Hepatic stellate cell (primary cell): ENCODE measurements around the gene TRPV4.

Experiments
- DNase-seq: peaks from one replicate; pipeline ENCODE4 v3.0.0; 2011; ENCODE audit warnings: low spot score

TRPV4 gene

DNA sequence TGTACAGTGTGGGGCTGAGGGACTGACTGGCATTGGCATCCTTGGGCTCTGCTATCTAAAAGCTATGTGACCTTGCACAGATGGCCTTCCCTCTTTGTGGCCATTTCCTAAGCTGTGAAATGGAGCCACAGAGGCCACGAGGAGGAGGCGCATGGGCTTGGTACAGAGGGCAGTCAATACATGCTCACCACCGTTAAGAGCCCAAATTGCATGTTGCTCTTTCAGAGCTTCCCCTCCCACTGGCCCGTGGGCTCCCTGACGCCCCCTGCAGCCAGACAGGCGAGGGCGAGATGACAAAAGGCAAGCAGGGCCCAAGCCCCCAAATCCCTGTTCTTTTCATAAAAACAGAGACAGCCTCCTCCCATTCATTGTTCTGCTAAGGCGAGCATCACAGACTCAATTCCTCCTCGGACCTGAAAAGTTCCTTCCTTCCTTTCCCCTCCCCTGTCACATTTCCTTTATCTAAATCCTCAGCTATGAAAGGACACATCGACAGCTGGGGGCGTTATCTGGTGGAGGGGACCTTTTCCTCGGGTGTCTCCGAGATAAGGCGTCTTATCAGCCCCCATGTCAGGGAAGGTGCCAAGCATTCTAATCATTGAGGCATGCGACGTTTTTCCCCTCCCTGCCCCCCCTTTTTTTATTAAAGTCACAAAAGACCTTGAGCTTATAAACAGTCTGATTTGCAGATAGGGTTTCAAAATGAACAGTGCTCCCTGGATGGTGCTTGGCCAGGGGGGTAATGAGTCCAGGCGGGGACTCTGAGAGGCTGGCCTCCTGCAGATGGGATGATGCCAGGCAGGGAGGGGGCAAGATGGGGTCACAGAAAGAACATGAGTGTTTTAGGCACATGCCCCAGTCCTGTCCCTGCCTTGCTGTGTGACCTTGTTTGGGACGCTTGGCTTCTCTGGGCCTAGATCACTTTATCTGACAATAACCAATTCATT, 93.2 kb downstream of the TRPV4 start:
- no peak for DNase-seq

- peak; percentile 59 for DNase-seq
Measured at GRCh38 chr12:109738878-109739665, 94.1 kb downstream of the TRPV4 start.

DNA sequence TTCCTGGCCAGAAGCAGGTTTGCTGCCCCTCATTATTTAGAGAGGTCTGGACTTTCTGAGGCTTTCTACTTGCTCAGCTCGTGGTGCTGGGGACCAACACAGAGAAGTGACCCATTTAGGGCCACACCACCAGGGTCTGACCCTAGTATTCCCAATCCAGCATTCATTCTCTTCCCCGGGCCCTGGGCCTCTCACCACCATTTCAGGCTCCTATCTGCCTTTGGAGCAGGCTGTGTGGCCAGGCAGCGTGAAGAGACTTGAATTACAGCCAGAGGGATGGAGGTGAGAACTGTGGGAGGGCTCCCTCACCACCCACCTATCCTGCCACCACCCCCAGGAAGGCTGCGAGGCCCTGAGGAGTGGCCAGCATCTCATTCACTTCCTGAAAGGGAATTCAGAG, 95.0 kb downstream of the TRPV4 start:
- DNase-seq, result no peak

DNA sequence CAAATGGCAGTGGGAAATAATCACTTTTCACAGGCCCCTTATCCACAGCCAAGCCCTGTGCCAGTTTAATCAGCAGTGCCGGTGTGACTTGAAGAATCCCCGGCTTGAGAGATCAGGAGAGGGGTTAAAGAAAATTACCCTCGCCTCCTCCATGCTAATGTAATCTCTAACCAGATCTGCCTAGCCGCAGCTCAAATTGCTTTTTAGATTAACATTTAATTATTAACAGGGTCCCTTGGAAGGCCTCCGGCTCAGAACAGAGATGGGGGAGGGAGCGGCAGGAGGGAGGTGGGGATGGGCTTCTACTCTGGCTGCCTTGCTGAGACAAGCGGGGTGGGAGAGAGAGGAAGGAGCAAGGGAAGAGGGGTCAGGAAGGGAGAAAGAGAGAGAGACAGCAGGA, 95.6 kb downstream of the TRPV4 start:
- no peak for DNase-seq

DNA sequence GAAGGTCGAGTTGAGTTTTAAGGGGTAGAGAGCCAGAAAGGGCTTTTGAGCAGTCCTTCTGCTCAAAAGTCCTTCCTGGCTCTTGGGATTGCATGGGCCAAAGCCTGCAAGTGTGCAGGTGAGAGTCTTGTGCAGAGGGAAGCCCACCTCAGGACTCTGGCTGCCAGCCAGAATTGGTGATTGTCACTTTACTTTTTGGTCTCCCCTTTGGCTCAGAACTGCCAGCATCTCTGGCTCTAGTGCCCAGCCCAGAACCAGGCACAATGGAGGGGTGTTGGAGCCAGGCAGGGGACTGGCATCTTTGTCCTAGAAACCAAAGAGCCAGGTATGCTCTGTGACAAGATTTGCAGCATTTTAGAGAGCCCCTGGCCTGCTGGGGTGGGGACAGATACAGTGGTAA, 96.1 kb downstream of the TRPV4 start:
- no peak for DNase-seq

DNA sequence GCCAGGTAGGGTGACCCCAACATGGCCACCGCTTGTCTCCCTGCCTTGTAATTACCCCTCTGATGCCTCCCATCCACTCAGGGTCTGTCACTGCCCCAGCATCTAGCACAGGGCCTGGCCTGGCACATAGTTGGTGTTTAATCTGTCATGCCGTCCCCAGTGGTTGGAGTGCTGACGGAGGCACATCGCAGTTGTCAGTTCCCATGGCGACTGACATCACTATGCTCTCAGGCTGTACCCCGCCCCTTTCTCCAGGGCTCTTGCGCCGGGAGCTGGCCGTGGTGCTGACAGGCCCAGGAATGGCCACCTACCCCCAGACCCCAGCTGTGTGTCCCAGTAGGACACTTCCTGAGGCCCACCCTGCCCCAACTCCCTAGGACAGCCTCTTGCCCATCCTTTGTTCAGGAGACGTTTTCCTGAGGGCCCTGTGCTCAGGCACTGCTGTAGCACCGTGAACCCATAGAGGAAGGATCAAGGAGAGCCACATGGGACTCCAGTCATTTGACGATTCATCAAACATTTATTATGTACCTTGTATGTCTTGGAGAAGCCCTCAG, 96.6 kb downstream of the TRPV4 start:
- peak; percentile 59 for DNase-seq

DNA sequence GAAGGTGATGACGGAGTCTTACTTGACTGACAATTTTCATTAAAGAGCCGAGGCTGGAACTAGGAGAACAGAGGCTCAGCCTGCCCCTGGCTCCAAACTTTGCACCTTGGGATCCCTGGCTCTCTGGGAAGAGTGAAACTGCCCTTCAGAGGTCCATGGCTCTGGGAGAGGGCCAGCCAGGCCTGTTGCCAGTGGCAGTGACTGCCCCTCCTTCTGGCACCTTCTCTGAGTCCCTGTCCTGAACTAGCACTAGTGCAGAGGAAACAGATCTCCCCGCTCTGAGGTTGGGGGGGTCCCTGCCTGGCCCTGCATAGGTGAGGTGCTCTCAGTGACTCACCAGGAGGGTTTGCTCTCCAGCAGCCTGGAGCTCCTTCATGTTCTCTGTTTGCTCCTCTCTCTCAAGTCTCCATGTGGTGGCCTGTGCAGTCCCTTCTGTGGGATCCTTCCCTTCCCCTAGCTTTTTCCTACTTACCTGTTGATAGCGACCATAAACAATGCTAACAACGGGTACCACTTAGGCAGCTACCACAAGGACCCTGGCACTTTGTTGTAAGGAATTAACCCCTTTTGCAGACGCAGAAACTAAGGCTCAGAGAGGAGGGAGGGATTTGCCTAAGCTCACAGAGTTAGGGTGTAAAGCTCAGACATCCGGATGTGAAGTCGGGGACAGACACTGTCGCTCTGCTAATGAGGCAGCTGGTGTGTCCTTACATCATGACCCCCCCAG, 97.2 kb downstream of the TRPV4 start:
- DNase-seq, result no peak

DNA sequence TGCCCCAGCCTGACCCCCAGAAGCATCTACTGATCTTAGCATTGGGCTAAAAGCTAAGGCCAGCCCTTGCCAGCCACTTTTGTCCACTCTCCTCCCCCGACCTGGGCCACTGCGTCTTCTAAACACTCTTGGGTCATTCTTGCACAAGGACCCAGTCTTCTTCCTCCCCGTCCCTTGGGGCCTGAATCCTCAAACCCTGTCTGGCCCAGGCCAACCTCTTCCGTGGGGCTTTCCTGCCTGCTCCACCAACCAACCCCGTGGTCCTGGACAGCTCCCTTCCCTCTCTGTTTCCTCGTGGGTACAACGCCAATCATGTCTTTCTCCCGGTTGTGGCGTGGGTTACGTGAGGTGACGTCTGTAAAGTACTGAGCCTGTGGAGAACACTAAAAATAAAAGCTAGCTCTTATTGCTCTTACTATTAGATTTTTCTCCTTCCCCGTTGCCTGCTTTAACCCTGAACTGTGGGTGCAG, 98.1 kb downstream of the TRPV4 start:
- DNase-seq, result no peak

- peak; percentile 43 for DNase-seq
Measured at GRCh38 chr12:109734219-109735000, 98.8 kb downstream of the TRPV4 start.
